ENCODE measurements around the gene LTN1. TPM values are rescaled to one million over a fixed set of nuclear protein-coding genes. Genes with fewer than 3 reads are reported as not detected.
A peak's percentile ranks its signal among the peaks of the same experiment; 100 is the strongest.

Gene LTN1
- 24.3 and 27.8 TPM in 2 replicates for total RNA-seq (ENCODE audit: low replicate concordance)
- long read RNA-seq, partial matches to known transcripts = 139 of 150 reads
- long read RNA-seq, other reads (novel, unspliced or antisense) = 11 of 150 reads

- Mint-ChIP-seq H3K4me1 (ENCODE audit: unreplicated experiment) (peaks cover 6% of the 10 kb centered on the region), H3K27ac (peak within 1 kb of the TSS; percentile 97), H3K27me3 (no peaks in the 10 kb centered on the region), H3K36me3 (peaks cover 4% of the 10 kb centered on the region), H3K4me3 (peak within 1 kb of the TSS; percentile 96), H3K9me3 (no peaks in the 10 kb centered on the region)
- DNase-seq (ENCODE audit: extremely low spot score, unreplicated experiment) = peak; percentile 98
- TF ChIP-seq CTCF (conservative IDR thresholded peaks at IDR 0.05) = no peak
These were observed at the start of gene LTN1 for GRCh38 chr21:28992526-28993292. Gene LTN1 (minus strand): TSS chr21:28992877. CDS start chr21:28992805, 72 bp downstream.

- TF ChIP-seq CTCF (conservative IDR thresholded peaks at IDR 0.05) = no peak
- Mint-ChIP-seq H3K4me3 (no peak overlapping the region), H3K27ac (no peak overlapping the region), H3K9me3 (no peaks in the 10 kb centered on the region), H3K4me1 (ENCODE audit: unreplicated experiment) (no peaks in the 10 kb centered on the region), H3K36me3 (peaks cover 21% of the 10 kb centered on the region), H3K27me3 (no peaks in the 10 kb centered on the region)
- no peak for DNase-seq (ENCODE audit: extremely low spot score, unreplicated experiment)
These were observed 42.0 kb upstream of the LTN1 start for GRCh38 chr21:29034678-29035077.

- no peaks in the 10 kb centered on the region for H3K9me3 Mint-ChIP-seq
- no peak for TF ChIP-seq CTCF (conservative IDR thresholded peaks at IDR 0.05)
- peaks cover 21% of the 10 kb centered on the region for H3K36me3 Mint-ChIP-seq
- no peaks in the 10 kb centered on the region for H3K27me3 Mint-ChIP-seq
- peak overlapping the region; percentile 49 for H3K27ac Mint-ChIP-seq
- no peak overlapping the region for H3K4me3 Mint-ChIP-seq
- H3K4me1 Mint-ChIP-seq (ENCODE audit: unreplicated experiment) = no peaks in the 10 kb centered on the region
- DNase-seq (ENCODE audit: extremely low spot score, unreplicated experiment) = no peak
These were observed 41.2 kb upstream of the LTN1 start for GRCh38 chr21:29033871-29034270.

- H3K4me1 Mint-ChIP-seq (ENCODE audit: unreplicated experiment) = no peaks in the 10 kb centered on the region
- no peak overlapping the region for H3K4me3 Mint-ChIP-seq
- peak overlapping the region; percentile 49 for H3K27ac Mint-ChIP-seq
- DNase-seq (ENCODE audit: extremely low spot score, unreplicated experiment) = no peak
- peaks cover 21% of the 10 kb centered on the region for H3K36me3 Mint-ChIP-seq
- no peaks in the 10 kb centered on the region for H3K27me3 Mint-ChIP-seq
- TF ChIP-seq CTCF (conservative IDR thresholded peaks at IDR 0.05) = no peak
- H3K9me3 Mint-ChIP-seq = no peaks in the 10 kb centered on the region
These were observed 40.6 kb upstream of the LTN1 start for GRCh38 chr21:29033301-29033700.

GRCh38 chr21:29030909-29031308 lies 38.2 kb upstream of the LTN1 start:
- Mint-ChIP-seq H3K27ac (no peak overlapping the region), H3K36me3 (peaks cover 19% of the 10 kb centered on the region), H3K4me3 (no peak overlapping the region), H3K27me3 (no peaks in the 10 kb centered on the region), H3K4me1 (ENCODE audit: unreplicated experiment) (peaks cover 9% of the 10 kb centered on the region), H3K9me3 (no peaks in the 10 kb centered on the region)
- TF ChIP-seq CTCF (conservative IDR thresholded peaks at IDR 0.05) = no peak
- DNase-seq (ENCODE audit: extremely low spot score, unreplicated experiment) = no peak
